H1 (cell line): Measurements from ENCODE around the gene TRIM75.

Source experiments
- GTF2F1 ChIP-seq: IDR thresholded peaks from 2 replicates; pipeline ENCODE4 v1.6.1; 2012; ENCODE audit warnings: low read depth, low read length, improper control_type of control experiment, borderline replicate concordance
- JUN ChIP-seq: IDR thresholded peaks from 2 replicates; pipeline ENCODE4 v1.6.1; 2011; ENCODE audit warnings: low read depth, mild to moderate bottlenecking, improper control_type of control experiment, low read length
- KDM4A ChIP-seq: IDR thresholded peaks from one replicate; pipeline ENCODE4 v1.7.1; 2012; ENCODE audit warnings: low read depth, mild to moderate bottlenecking, moderate library complexity, low read length, inconsistent platforms; ENCODE audit not compliant: severe bottlenecking
- POLR2A ChIP-seq, 2 experiments: IDR thresholded peaks; 1 replicate in 1 of 2; 2 replicates in 1 of 2; pipeline ENCODE4 v1.6.1; 2011; ENCODE audit warnings: low read depth in 2 of 2, low read length in 2 of 2, mild to moderate bottlenecking in 2 of 2; ENCODE audit errors: control extremely low read depth in 1 of 2
- RAD21 ChIP-seq, 2 experiments: IDR thresholded peaks in 1 of 2; conservative IDR thresholded peaks in 1 of 2; 2 replicates each; pipeline ENCODE4 v1.6.1; 2011; ENCODE audit warnings: low read depth in 2 of 2, low read length in 2 of 2, improper control_type of control experiment in 1 of 2, inconsistent platforms in 1 of 2, mild to moderate bottlenecking in 1 of 2, moderate library complexity in 1 of 2
- SUZ12 ChIP-seq: fragments of 200-600 bp; sonication (generic); IDR thresholded peaks from 2 replicates; pipeline ENCODE4 v1.6.1; 2012; ENCODE audit warnings: mild to moderate bottlenecking, inconsistent platforms, low read length, moderate library complexity, mixed read lengths
- TF ChIP-seq, protein P1 (sequence below): IDR thresholded peaks from 2 replicates; pipeline ENCODE4 v1.6.1; 2012; ENCODE audit warnings: low read length, inconsistent platforms
- TF ChIP-seq, protein P2 (sequence below), 3 experiments: IDR thresholded peaks; 1 replicate in 2 of 3; 2 replicates in 1 of 3; pipeline versions ENCODE4 v1.5.1 to v1.6.1; 2011; ENCODE audit warnings: low read length in 3 of 3, mild to moderate bottlenecking in 3 of 3, inconsistent platforms in 2 of 3, low read depth in 1 of 3, moderate library complexity in 1 of 3; ENCODE audit not compliant: insufficient read depth in 1 of 3; ENCODE audit errors: control extremely low read depth in 1 of 3

DNA sequence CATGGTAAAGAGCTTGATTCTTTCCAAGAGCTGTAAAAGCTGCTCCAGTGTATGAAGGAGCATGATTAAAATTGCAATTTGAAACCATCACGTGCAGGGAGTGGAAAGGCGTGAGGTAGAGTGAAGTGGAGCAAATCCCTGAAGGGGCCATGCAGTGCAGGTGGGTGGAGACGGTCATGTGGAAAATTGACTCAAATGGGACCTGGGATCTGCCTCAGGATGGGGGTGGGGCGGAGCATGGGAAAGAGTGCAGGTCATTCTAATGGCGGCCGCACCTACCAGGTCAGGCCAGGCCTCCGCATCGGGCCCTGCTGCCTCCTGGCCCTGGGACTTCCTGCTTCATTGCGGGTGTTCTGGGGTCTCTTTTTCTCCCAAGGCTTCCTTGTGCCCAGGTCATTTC, 47.2 kb upstream of the TRIM75 start:
- TF ChIP-seq GTF2F1: no peak
- TF ChIP-seq RAD21 (IDR thresholded peaks at IDR 0.05 in 1 of 2, conservative IDR thresholded peaks at IDR 0.05 in 1 of 2; ENCODE audit: low read depth in 2 of 2, low read length in 2 of 2): no peak
- TF ChIP-seq POLR2A (IDR thresholded peaks at IDR 0.05; ENCODE audit: control extremely low read depth in 1 of 2, low read depth in 2 of 2, low read length in 2 of 2): no peak
- TF ChIP-seq, protein P1, sequence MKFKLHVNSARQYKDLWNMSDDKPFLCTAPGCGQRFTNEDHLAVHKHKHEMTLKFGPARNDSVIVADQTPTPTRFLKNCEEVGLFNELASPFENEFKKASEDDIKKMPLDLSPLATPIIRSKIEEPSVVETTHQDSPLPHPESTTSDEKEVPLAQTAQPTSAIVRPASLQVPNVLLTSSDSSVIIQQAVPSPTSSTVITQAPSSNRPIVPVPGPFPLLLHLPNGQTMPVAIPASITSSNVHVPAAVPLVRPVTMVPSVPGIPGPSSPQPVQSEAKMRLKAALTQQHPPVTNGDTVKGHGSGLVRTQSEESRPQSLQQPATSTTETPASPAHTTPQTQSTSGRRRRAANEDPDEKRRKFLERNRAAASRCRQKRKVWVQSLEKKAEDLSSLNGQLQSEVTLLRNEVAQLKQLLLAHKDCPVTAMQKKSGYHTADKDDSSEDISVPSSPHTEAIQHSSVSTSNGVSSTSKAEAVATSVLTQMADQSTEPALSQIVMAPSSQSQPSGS: no peak
- TF ChIP-seq, protein P2, sequence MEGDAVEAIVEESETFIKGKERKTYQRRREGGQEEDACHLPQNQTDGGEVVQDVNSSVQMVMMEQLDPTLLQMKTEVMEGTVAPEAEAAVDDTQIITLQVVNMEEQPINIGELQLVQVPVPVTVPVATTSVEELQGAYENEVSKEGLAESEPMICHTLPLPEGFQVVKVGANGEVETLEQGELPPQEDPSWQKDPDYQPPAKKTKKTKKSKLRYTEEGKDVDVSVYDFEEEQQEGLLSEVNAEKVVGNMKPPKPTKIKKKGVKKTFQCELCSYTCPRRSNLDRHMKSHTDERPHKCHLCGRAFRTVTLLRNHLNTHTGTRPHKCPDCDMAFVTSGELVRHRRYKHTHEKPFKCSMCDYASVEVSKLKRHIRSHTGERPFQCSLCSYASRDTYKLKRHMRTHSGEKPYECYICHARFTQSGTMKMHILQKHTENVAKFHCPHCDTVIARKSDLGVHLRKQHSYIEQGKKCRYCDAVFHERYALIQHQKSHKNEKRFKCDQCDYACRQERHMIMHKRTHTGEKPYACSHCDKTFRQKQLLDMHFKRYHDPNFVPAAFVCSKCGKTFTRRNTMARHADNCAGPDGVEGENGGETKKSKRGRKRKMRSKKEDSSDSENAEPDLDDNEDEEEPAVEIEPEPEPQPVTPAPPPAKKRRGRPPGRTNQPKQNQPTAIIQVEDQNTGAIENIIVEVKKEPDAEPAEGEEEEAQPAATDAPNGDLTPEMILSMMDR (IDR thresholded peaks at IDR 0.05; ENCODE audit: control extremely low read depth in 1 of 3, insufficient read depth in 1 of 3, low read depth in 1 of 3, low read length in 3 of 3): no peak
- no peak for TF ChIP-seq KDM4A
- TF ChIP-seq SUZ12: no peak
- no peak for TF ChIP-seq JUN
